K562 (cell line): ENCODE results near the gene KLHL25. TPM values are rescaled to one million over a fixed set of nuclear protein-coding genes. Genes with fewer than 3 reads are reported as not detected.

Experiments used
- ATAC-seq: fragments of 200-7000 bp; cut with Tn5 transposase; 3 replicates; pipeline ENCODE4 v1.9.1; 2020; ENCODE audit warnings: moderate library complexity
- BruUV-seq: library from RNA; stranded (reverse); fragments of 400-500 nt; replicated peaks from 2 replicates; lab custom pipeline; 2021; lab: Mats Ljungman, UMichigan
- CTCF ChIA-PET: fragments of 300-600 bp; formaldehyde crosslinking; extraction: SDS; loops from one replicate; lab custom pipeline; 2021; ENCODE audit warnings: low intra/inter-chr PET ratio; lab: Yijun Ruan, JAX
- POLR2A ChIA-PET: fragments of 300-600, 350-650 bp; sonication (Branson Sonifier 250); formaldehyde crosslinking; extraction: SDS; loops from one replicate; lab custom pipeline; 2021; ENCODE audit warnings: antibody characterized with exemption, inconsistent platforms; lab: Yijun Ruan, JAX
- DNase-seq, 4 experiments: peaks; one replicate each; pipeline versions ENCODE4 v3.0.0 to v3.0.0-alpha.2; 2011 to 2018; ENCODE audit warnings: low spot score in 3 of 4, mixed read lengths in 3 of 4; ENCODE audit errors: extremely low read depth in 1 of 4
- FAIRE-seq: peaks from 2 replicates; lab custom pipeline; 2011; peaks lifted over from hg19 to GRCh38; lab: Jason Lieb, UNC
- H2AFZ ChIP-seq: 2 replicates; pipeline ENCODE4 v1.6.0; 2011; ENCODE audit warnings: low read depth, low read length, control low read depth, inconsistent platforms
- H3K27ac ChIP-seq: fragments of 200-600 bp; 3 replicates; pipeline ENCODE4 v1.8.0; 2011; ENCODE audit warnings: low read depth, mild to moderate bottlenecking, control low read depth, inconsistent platforms, low read length, moderate library complexity, mixed read lengths; ENCODE audit errors: extremely low read depth
- H3K27me3 ChIP-seq, 2 experiments: fragments of 300-600 bp in 1 of 2; 2 replicates in 1 of 2; 3 replicates in 1 of 2; pipeline versions ENCODE4 v1.6.0 to v1.8.0; 2011; ENCODE audit warnings: inconsistent platforms in 2 of 2, low read length in 2 of 2, mild to moderate bottlenecking in 1 of 2, mixed read lengths in 1 of 2, moderate library complexity in 1 of 2; ENCODE audit not compliant: control insufficient read depth in 2 of 2, insufficient read depth in 2 of 2
- H3K36me3 ChIP-seq: fragments of 300-600 bp; 3 replicates; pipeline ENCODE4 v1.8.0; 2011; ENCODE audit warnings: mild to moderate bottlenecking, low read length, inconsistent platforms; ENCODE audit not compliant: control insufficient read depth, insufficient read depth
- H3K4me1 ChIP-seq, 2 experiments: fragments of 200-600 bp in 1 of 2; replicated peaks in 1 of 2; 2 replicates in 1 of 2; 3 replicates in 1 of 2; pipeline versions ENCODE4 v1.5.1 to v1.8.0; 2011; ENCODE audit warnings: inconsistent platforms in 2 of 2, low read length in 2 of 2, mild to moderate bottlenecking in 1 of 2, mixed read lengths in 1 of 2, moderate library complexity in 1 of 2; ENCODE audit not compliant: control insufficient read depth in 2 of 2, insufficient read depth in 2 of 2
- H3K4me2 ChIP-seq: 2 replicates; pipeline ENCODE4 v1.6.1; 2011; ENCODE audit warnings: low read length, control low read depth, inconsistent platforms, mixed read lengths; ENCODE audit not compliant: insufficient read depth
- H3K4me3 ChIP-seq: fragments of 200-600 bp; sonication (generic), shearing (Covaris generic); 2 replicates; pipeline ENCODE4 v1.5.1; 2016; ENCODE audit warnings: control low read depth, inconsistent platforms
- H3K79me2 ChIP-seq: fragments of 200-600 bp; 3 replicates; pipeline ENCODE4 v1.8.0; 2011; ENCODE audit warnings: low read length, inconsistent platforms; ENCODE audit not compliant: control insufficient read depth, insufficient read depth
- H3K9ac ChIP-seq, 2 experiments: 2 replicates each; pipeline versions ENCODE4 v1.6.0 to v1.6.1; 2011; ENCODE audit warnings: low read depth in 2 of 2, low read length in 2 of 2, control low read depth in 1 of 2, inconsistent platforms in 1 of 2, mild to moderate bottlenecking in 1 of 2, mixed read lengths in 1 of 2; ENCODE audit not compliant: insufficient read depth in 1 of 2
- H3K9me1 ChIP-seq: one replicate; pipeline ENCODE4 v1.6.0; 2011; ENCODE audit warnings: inconsistent platforms, mild to moderate bottlenecking, low read length, moderate library complexity; ENCODE audit not compliant: control insufficient read depth, insufficient read depth
- H3K9me3 ChIP-seq: replicated peaks from 2 replicates; pipeline ENCODE4 v1.5.1; 2011; ENCODE audit warnings: low read depth, low read length, inconsistent platforms; ENCODE audit not compliant: control insufficient read depth, insufficient read depth
- H4K20me1 ChIP-seq: replicated peaks from 2 replicates; pipeline ENCODE4 v1.6.1; 2011; ENCODE audit warnings: low read length, inconsistent platforms, mixed read lengths; ENCODE audit not compliant: control insufficient read depth, insufficient read depth
- TRIM28 ChIP-seq: fragments of 450-650 bp; IDR thresholded peaks from 2 replicates; pipeline ENCODE4 v1.6.1; 2017
- ZMIZ1 ChIP-seq, 2 experiments: fragments of 150-350 bp in 1 of 2; IDR thresholded peaks; 2 replicates each; pipeline ENCODE4 v1.6.1; 2012 to 2016; ENCODE audit warnings: low read depth in 2 of 2, low read length in 2 of 2, mild to moderate bottlenecking in 1 of 2, moderate library complexity in 1 of 2
- in situ Hi-C: fragments of 300-500 bp; cut with MboI; formaldehyde crosslinking; loops from 4 replicates; pipeline ENCODE4 v1.15.0; 2018; ENCODE audit warnings: inconsistent platforms, mixed read lengths
- intact Hi-C: fragments of 100-400 bp; cut with micrococcal nuclease; formaldehyde crosslinking; loops from 2 replicates; pipeline ENCODE4 v1.14.2; 2022
- polyA plus RNA-seq, 8 experiments: library from polyadenylated mRNA; depleted of rRNA in 4 of 8; stranded (reverse) in 5 of 8; unstranded in 3 of 8; fragments of >200 nt; fragmentation: Nextera tagmentation in 2 of 8; fragmentation: Illumina TruSeq in 1 of 8; extraction: Ambion mirVana in 2 of 8; extraction: Trizol in 1 of 8; gene quantifications; 2 replicates each; pipeline versions ENCODE4 v1.2.1 to v1.2.3, GENCODE V29; 2011 to 2014; ENCODE audit warnings: inconsistent platforms in 1 of 8, missing spikeins in 1 of 8
- total RNA-seq, 7 experiments: library from RNA; depleted of rRNA in 6 of 7; stranded (reverse); fragments of >200 nt in 6 of 7; fragmentation: Illumina TruSeq in 2 of 7; extraction: Trizol in 2 of 7; gene quantifications; 2 replicates each; pipeline versions ENCODE4 v1.2.1 to v1.2.3, GENCODE V29; 2011 to 2021; ENCODE audit warnings: low replicate concordance in 1 of 7

Gene KLHL25
- total and polyA plus RNA-seq, 9 of the 15 experiments (the other 6 are each of a cell fraction or from before 2014, with no cell fraction given), result 0.04 to 0.14 (median 0.10) TPM; not detected in 3

GRCh38 chr15:85733416-85733815 lies 61.3 kb downstream of the KLHL25 start:
- TF ChIP-seq ZMIZ1 (IDR thresholded peaks at IDR 0.05; ENCODE audit: low read depth in 2 of 2, low read length in 2 of 2), result no peak
- peak; percentile 75; the same call in 1 of the 2 replicates for TF ChIP-seq TRIM28
- TF ChIP-seq, all 486 proteins: peak for 1
- Histone ChIP-seq H3K27ac (no peak overlapping the region), H3K4me3 (no peak overlapping the region), H3K4me1 (no peaks in the 10 kb centered on the region), H3K27me3 (no peaks in the 10 kb centered on the region), H2AFZ (no peak overlapping the region), H3K9me3 (no peaks in the 10 kb centered on the region), H3K4me2 (no peak overlapping the region), H3K36me3 (no peaks in the 10 kb centered on the region), H4K20me1 (no peaks in the 10 kb centered on the region), H3K9ac (no peak overlapping the region), H3K79me2 (no peaks in the 10 kb centered on the region), H3K9me1 (no peaks in the 10 kb centered on the region)
- no peak for ATAC-seq
- BruUV-seq, result no TSS peak
- ChIA-PET CTCF (no interaction called here), POLR2A (no interaction called here)
- DNase-seq, result no peak
- intact Hi-C loops, result no loop called here
- no peak for FAIRE-seq
- in situ Hi-C loops, result no loop called here
